HepG2 (cell line): ENCODE results near the gene UST. TPM values are rescaled to one million over a fixed set of nuclear protein-coding genes. Genes with fewer than 3 reads are reported as not detected.

Experiments used
- ATAC-seq: fragments of 200-7000 bp; cut with Tn5 transposase; 3 replicates; pipeline ENCODE4 v1.9.1; 2020; ENCODE audit warnings: mild to moderate bottlenecking, moderate library complexity
- BruUV-seq: library from RNA; stranded (reverse); fragments of 400-500 nt; replicated peaks from 2 replicates; lab custom pipeline; 2021; lab: Mats Ljungman, UMichigan
- CTCF ChIA-PET: fragments of 300-600 bp; formaldehyde crosslinking; extraction: SDS; loops from one replicate; lab custom pipeline; 2021; ENCODE audit warnings: low total read pairs, inconsistent platforms, low intra/inter-chr PET ratio; lab: Yijun Ruan, JAX
- POLR2A ChIA-PET: fragments of 350-600 bp; sonication (Branson Sonifier 250); formaldehyde crosslinking; loops from one replicate; lab custom pipeline; 2020; ENCODE audit warnings: antibody characterized with exemption, inconsistent platforms; lab: Yijun Ruan, JAX
- DNase-seq: peaks from one replicate; pipeline ENCODE4 v3.0.0-alpha.2; 2015; ENCODE audit warnings: low spot score
- FAIRE-seq: peaks from 3 replicates; lab custom pipeline; 2011; peaks lifted over from hg19 to GRCh38; lab: Jason Lieb, UNC
- H2AFZ ChIP-seq: one replicate; pipeline ENCODE4 v1.6.1; 2011; ENCODE audit warnings: low read length, inconsistent platforms
- H3K27ac ChIP-seq: fragments of 300-600 bp; 3 replicates; pipeline ENCODE4 v1.8.0; 2011; ENCODE audit warnings: mixed run types, mild to moderate bottlenecking, mixed read lengths, low read length, inconsistent platforms; ENCODE audit not compliant: insufficient read depth; ENCODE audit errors: extremely low read length
- H3K27me3 ChIP-seq, 2 experiments: fragments of 200-600 bp in 1 of 2; 2 replicates in 1 of 2; 3 replicates in 1 of 2; pipeline versions ENCODE4 v1.6.0 to v1.8.0; 2011; ENCODE audit warnings: low read length in 2 of 2, mild to moderate bottlenecking in 2 of 2, moderate library complexity in 2 of 2, inconsistent platforms in 1 of 2; ENCODE audit not compliant: insufficient read depth in 2 of 2, control insufficient read depth in 1 of 2
- H3K36me3 ChIP-seq, 2 experiments: fragments of 200-600 bp in 1 of 2; replicated peaks in 1 of 2; 2 replicates in 1 of 2; 3 replicates in 1 of 2; pipeline versions ENCODE4 v1.5.1 to v1.8.0; 2011; ENCODE audit warnings: low read length in 2 of 2, inconsistent platforms in 1 of 2; ENCODE audit not compliant: insufficient read depth in 2 of 2, control insufficient read depth in 1 of 2
- H3K4me1 ChIP-seq: 2 replicates; pipeline ENCODE4 v1.5.1; 2012; ENCODE audit warnings: low read length, inconsistent platforms; ENCODE audit not compliant: insufficient read depth
- H3K4me2 ChIP-seq: 2 replicates; pipeline ENCODE4 v1.6.0; 2011; ENCODE audit warnings: low read depth, low read length, inconsistent platforms
- H3K4me3 ChIP-seq, 3 experiments: fragments of 200-600 bp in 1 of 3; sonication (generic), shearing (Covaris generic) in 1 of 3; replicated peaks in 1 of 3; 2 replicates each; pipeline ENCODE4 v1.5.1; 2011 to 2016; ENCODE audit warnings: low read length in 3 of 3, inconsistent platforms in 2 of 3, low read depth in 2 of 3, mild to moderate bottlenecking in 2 of 3, control low read depth in 1 of 3, mixed read lengths in 1 of 3; ENCODE audit not compliant: insufficient read depth in 1 of 3
- H3K79me2 ChIP-seq: one replicate; pipeline ENCODE4 v1.6.1; 2011; ENCODE audit warnings: low read length, inconsistent platforms; ENCODE audit not compliant: insufficient read depth
- H3K9ac ChIP-seq: 2 replicates; pipeline ENCODE4 v1.6.0; 2011; ENCODE audit warnings: mild to moderate bottlenecking, low read depth, low read length, inconsistent platforms; ENCODE audit not compliant: insufficient read depth
- H3K9me3 ChIP-seq: 2 replicates; pipeline ENCODE4 v1.5.1; 2012; ENCODE audit warnings: mild to moderate bottlenecking, low read length
- H4K20me1 ChIP-seq: 2 replicates; pipeline ENCODE4 v1.6.0; 2011; ENCODE audit warnings: inconsistent platforms, mild to moderate bottlenecking, low read length, moderate library complexity; ENCODE audit not compliant: insufficient read depth
- HNF4A ChIP-seq: sonication (generic); formaldehyde crosslinking; IDR thresholded peaks from 2 replicates; pipeline ENCODE4 v1.4.0; 2020; ENCODE audit warnings: missing genetic modification reagents
- NFE2 ChIP-seq: sonication (generic); formaldehyde crosslinking; IDR thresholded peaks from 2 replicates; pipeline ENCODE4 v1.4.0; 2020; ENCODE audit warnings: missing genetic modification reagents
- RAD51 ChIP-seq: fragments of 450-650 bp; IDR thresholded peaks from 2 replicates; pipeline ENCODE4 v1.6.1; 2016; ENCODE audit warnings: borderline replicate concordance
- SMARCC2 ChIP-seq: fragments of 450-650 bp; IDR thresholded peaks from 2 replicates; pipeline ENCODE4 v1.6.1; 2017; ENCODE audit warnings: antibody characterized with exemption, mild to moderate bottlenecking
- ZBTB4 ChIP-seq: sonication (generic); formaldehyde crosslinking; IDR thresholded peaks from 2 replicates; pipeline ENCODE4 v1.4.0; 2020; ENCODE audit warnings: missing genetic modification reagents, mild to moderate bottlenecking, borderline replicate concordance
- ZNF282 ChIP-seq: fragments of 450-650 bp; IDR thresholded peaks from 2 replicates; pipeline ENCODE4 v1.6.1; 2018; ENCODE audit not compliant: partially characterized antibody
- ZNF335 ChIP-seq: sonication (generic); formaldehyde crosslinking; IDR thresholded peaks from 2 replicates; pipeline ENCODE4 v1.4.0; 2020; ENCODE audit warnings: missing genetic modification reagents
- ZNF407 ChIP-seq: sonication (generic); formaldehyde crosslinking; IDR thresholded peaks from one replicate; pipeline ENCODE4 v1.5.1; 2020; ENCODE audit warnings: mild to moderate bottlenecking, missing genetic modification reagents; ENCODE audit errors: not compliant biosample characterization
- ZNF660 ChIP-seq: sonication (generic); formaldehyde crosslinking; IDR thresholded peaks from 2 replicates; pipeline ENCODE4 v1.5.1; 2020; ENCODE audit warnings: mild to moderate bottlenecking, low read depth, missing genetic modification reagents, borderline replicate concordance
- WGBS: methylation state at CpG from one replicate; pipeline ENCODE4 v1.1.6; 2017; ENCODE audit warnings: low lambda C conversion rate; 5-methylcytosine and 5-hydroxymethylcytosine counted together
- in situ Hi-C: cut with HindIII; loops from 2 replicates; pipeline ENCODE4 v1.10.0; 2017; ENCODE audit warnings: low pct_unique_long_range_greater_than_20kb; ENCODE audit not compliant: extremely low pct_ligation_motif_present
- intact Hi-C: fragments of 100-400 bp; cut with micrococcal nuclease; formaldehyde crosslinking; loops from one replicate; pipeline ENCODE4 v1.10.0; 2022; ENCODE audit not compliant: unreplicated experiment
- polyA plus RNA-seq, 8 experiments: library from polyadenylated mRNA; depleted of rRNA in 3 of 8; stranded (reverse) in 7 of 8; unstranded in 1 of 8; fragments of >200 nt; fragmentation: Illumina TruSeq in 4 of 8; extraction: Trizol in 4 of 8; gene quantifications; 2 replicates each; pipeline versions ENCODE4 v1.2.1 to v1.2.3, GENCODE V29; 2011 to 2016; ENCODE audit warnings: low read depth in 4 of 8, missing spikeins in 1 of 8, mixed read lengths in 1 of 8; ENCODE audit not compliant: insufficient read depth in 1 of 8
- total RNA-seq, 5 experiments: library from RNA; depleted of rRNA; stranded (reverse); fragments of >200 nt; fragmentation: Illumina TruSeq; extraction: Trizol; gene quantifications; 2 replicates each; pipeline ENCODE4 v1.2.3, GENCODE V29; 2016; ENCODE audit warnings: low read depth in 1 of 5
- TF ChIP-seq, protein P1 (sequence below): sonication (generic); formaldehyde crosslinking; IDR thresholded peaks from 2 replicates; pipeline ENCODE4 v1.5.0; 2020; ENCODE audit warnings: missing genetic modification reagents
- TF ChIP-seq, protein P2 (sequence below): sonication (generic); formaldehyde crosslinking; IDR thresholded peaks from 2 replicates; pipeline ENCODE4 v1.8.0; 2022; ENCODE audit warnings: missing genetic modification reagents, mild to moderate bottlenecking, inconsistent platforms, borderline replicate concordance

UST gene
- total and polyA plus RNA-seq, 2 of the 13 experiments (the other 11 are each of a cell fraction or from before 2014, with no cell fraction given): 0.27 TPM; not detected in 1

- no peak overlapping the region for H3K4me3 ChIP-seq
- BruUV-seq: no TSS peak
- H2AFZ ChIP-seq: no peak overlapping the region
- no peaks in the 10 kb centered on the region for H3K79me2 ChIP-seq
- no peaks in the 10 kb centered on the region for H3K36me3 ChIP-seq
- CTCF ChIA-PET: no interaction called here
- no peak overlapping the region for H3K27ac ChIP-seq
- intact Hi-C loops: no loop called here
- FAIRE-seq (no peak), ATAC-seq (no peak), DNase-seq (no peak)
- H3K27me3 ChIP-seq: peaks cover 0 to 11% of the 10 kb centered on the region in 2 experiments; a peak in 2 of 5 replicates
- no peak overlapping the region for H3K9ac ChIP-seq
- 6% methylated on average over 6 of the region's 6 CpGs for WGBS
- in situ Hi-C loops: loop anchor here (10.0 kb wide), 1 partner anchor 207 kb away; the partner anchor contains the start of gene UST
- no peak overlapping the region for H3K4me2 ChIP-seq
- POLR2A ChIA-PET: no interaction called here
- H4K20me1 ChIP-seq: no peaks in the 10 kb centered on the region
- peaks cover 8% of the 10 kb centered on the region for H3K4me1 ChIP-seq
- H3K9me3 ChIP-seq: no peaks in the 10 kb centered on the region
- TF ChIP-seq ZNF660 (CRISPR knock-in tag) (no peak), ZNF407 (no peak), RAD51 (no peak), NFE2 (CRISPR knock-in tag) (no peak), SMARCC2 (no peak), ZNF335 (CRISPR knock-in tag) (no peak), ZNF282 (no peak), ZBTB4 (CRISPR knock-in tag) (no peak), HNF4A (CRISPR knock-in tag) (no peak)
- TF ChIP-seq, protein P1, sequence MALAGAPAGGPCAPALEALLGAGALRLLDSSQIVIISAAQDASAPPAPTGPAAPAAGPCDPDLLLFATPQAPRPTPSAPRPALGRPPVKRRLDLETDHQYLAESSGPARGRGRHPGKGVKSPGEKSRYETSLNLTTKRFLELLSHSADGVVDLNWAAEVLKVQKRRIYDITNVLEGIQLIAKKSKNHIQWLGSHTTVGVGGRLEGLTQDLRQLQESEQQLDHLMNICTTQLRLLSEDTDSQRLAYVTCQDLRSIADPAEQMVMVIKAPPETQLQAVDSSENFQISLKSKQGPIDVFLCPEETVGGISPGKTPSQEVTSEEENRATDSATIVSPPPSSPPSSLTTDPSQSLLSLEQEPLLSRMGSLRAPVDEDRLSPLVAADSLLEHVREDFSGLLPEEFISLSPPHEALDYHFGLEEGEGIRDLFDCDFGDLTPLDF (CRISPR knock-in tag): no peak
- TF ChIP-seq, protein P2, sequence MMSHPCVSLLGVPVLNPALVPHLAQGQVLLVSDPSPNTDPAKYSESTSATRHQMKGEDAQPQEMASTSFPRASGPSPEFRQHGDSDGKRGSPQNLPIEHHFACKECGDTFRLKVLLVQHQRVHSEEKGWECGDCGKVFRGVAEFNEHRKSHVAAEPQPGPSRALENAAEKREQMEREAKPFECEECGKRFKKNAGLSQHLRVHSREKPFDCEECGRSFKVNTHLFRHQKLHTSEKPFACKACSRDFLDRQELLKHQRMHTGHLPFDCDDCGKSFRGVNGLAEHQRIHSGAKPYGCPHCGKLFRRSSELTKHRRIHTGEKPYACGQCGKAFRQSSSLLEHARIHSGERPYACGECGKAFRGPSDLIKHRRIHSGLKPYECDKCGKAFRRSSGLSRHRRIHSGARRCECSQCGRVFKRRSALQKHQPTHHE (CRISPR knock-in tag): no peak
These were observed 204.8 kb downstream of the UST start for GRCh38 chr6:148951662-148952061.
